HG03457 (cell line): ENCODE measurements around the gene PCDHGA9.
"Not testable (repeated sequence)": the region's sequence is repeated elsewhere in the genome, so short reads cannot be mapped to it uniquely, and the experiment has no call there.

Experiments used
- ATAC-seq: cut with Tn5 transposase; IDR thresholded peaks from one replicate; pipeline ENCODE4 v1.9.1; 2021; ENCODE audit warnings: moderate number of reproducible peaks; ENCODE audit not compliant: unreplicated experiment

The PCDHGA9 gene

DNA sequence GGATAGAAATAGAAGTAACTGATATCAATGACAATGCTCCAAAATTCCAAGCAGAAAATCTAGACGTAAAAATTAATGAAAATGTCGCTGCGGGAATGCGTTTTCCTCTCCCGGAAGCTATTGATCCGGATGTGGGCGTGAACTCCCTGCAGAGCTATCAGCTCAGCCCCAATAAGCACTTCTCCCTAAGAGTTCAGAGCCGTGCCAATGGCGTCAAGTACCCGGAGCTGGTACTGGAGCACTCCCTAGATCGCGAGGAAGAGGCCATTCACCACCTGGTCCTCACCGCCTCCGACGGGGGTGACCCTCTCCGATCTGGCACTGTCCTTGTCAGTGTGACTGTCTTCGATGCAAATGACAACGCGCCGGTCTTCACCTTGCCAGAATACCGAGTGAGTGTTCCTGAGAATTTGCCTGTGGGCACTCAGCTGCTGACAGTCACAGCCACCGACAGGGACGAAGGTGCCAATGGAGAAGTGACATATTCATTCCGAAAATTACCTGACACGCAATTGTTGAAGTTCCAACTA lies 11.0 kb downstream of the PCDHGA9 start:
- ATAC-seq: no peak

DNA sequence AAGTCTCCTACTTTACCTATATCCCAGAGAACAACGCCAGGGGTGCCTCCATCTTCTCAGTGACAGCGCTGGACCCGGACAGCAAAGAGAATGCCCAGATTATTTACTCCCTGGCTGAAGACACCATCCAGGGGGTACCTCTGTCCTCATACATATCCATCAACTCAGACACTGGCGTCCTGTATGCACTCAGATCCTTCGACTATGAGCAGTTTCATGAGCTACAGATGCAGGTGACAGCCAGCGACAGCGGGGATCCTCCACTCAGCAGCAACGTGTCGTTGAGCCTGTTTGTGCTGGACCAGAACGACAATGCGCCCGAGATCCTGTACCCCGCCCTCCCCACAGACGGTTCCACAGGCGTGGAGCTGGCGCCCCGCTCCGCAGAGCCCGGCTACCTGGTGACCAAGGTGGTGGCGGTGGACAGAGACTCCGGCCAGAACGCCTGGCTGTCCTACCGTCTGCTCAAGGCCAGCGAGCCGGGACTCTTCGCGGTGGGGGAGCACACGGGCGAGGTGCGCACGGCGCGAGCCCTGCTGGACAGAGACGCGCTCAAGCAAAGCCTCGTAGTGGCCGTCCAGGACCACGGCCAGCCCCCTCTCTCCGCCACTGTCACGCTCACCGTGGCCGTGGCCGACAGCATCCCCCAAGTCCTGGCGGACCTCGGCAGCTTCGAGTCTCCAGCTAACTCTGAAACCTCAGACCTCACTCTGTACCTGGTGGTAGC lies 12.1 kb downstream of the PCDHGA9 start:
- not testable (repeated sequence) for ATAC-seq

DNA sequence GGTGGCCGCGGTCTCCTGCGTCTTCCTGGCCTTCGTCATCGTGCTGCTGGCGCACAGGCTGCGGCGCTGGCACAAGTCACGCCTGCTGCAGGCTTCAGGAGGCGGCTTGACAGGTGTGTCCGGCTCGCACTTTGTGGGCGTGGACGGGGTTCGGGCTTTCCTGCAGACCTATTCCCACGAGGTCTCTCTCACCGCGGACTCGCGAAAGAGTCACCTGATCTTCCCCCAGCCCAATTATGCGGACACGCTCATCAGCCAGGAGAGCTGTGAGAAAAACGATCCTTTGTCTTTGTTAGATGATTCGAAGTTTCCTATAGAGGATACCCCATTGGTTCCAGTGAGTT lies 12.7 kb downstream of the PCDHGA9 start:
- not testable (repeated sequence) for ATAC-seq

DNA sequence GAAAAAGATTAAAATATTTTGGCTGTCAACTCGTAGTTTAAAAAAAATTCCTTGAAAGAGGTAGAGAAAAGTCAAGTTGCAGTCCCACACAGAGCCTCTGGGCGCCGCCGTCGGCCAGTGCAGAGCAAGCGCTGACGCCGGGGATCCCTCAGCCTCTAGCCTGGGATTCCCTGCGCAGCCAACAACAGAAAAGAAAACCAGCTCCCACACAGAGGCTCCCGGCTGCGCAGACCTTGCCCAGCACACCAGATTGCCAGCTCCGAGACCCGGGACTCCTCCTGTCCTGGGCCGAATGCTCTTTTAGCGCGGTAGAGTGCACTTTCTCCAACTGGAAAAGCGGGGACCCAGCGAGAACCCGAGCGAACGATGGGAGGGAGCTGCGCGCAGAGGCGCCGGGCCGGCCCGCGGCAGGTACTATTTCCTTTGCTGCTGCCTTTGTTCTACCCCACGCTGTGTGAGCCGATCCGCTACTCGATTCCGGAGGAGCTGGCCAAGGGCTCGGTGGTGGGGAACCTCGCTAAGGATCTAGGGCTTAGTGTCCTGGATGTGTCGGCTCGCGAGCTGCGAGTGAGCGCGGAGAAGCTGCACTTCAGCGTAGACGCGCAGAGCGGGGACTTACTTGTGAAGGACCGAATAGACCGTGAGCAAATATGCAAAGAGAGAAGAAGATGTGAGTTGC lies 15.1 kb downstream of the PCDHGA9 start, which contains the start of gene PCDHGB7:
Gene PCDHGB7, plus strand, starts transcription at position 184 of the 679 bp plus-strand sequence. Its CDS starts 183 bp downstream, at position 367.
- ATAC-seq: peak; percentile 45

DNA sequence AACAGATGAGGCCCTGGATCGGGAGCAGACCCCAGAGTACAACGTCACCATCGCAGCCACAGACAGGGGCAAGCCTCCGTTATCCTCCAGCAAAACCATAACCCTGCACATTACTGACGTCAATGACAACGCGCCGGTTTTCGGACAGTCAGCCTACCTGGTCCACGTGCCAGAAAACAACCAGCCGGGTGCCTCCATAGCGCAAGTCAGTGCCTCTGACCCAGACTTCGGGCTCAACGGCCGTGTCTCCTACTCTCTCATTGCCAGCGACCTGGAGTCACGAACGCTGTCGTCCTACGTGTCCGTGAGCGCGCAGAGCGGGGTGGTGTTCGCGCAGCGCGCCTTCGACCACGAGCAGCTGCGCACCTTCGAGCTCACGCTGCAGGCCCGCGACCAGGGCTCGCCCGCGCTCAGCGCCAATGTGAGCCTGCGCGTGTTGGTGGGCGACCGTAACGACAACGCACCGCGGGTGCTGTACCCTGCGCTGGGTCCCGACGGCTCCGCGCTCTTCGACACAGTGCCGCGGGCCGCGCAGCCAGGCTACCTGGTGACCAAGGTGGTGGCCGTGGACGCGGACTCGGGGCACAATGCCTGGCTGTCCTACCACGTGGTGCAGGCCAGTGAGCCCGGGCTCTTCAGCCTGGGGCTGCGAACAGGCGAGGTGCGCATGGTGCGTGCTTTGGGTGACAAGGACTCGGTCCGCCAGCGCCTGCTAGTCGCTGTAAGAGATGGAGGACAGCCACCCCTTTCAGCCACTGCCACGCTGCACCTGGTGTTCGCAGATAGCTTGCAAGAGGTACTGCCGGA lies 16.7 kb downstream of the PCDHGA9 start:
- ATAC-seq: no peak

DNA sequence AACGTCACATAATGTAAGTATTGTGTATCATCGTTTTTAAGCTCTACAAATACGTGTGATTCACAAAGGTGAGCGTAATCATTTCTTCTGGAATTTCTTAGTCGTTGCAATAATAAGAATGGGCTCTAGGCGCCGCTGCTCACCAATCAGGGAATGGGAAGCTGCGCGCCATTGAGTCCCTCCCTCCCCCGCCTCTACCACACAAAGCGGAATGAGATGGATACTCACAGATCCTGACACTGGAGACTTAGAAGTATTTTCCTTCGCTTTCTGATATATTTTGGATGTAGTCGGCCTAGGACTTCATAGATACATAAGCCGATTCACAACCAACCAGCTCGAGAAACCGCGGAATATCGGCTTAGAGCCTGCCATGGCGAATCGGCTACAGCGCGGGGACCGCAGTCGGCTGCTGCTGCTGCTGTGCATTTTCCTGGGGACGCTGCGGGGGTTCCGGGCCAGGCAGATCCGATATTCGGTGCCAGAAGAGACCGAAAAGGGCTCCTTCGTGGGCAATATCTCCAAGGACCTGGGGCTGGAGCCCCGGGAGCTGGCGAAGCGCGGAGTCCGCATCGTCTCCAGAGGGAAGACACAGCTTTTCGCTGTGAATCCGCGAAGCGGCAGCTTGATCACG lies 18.4 kb downstream of the PCDHGA9 start, which contains the start of gene PCDHGA11:
Gene PCDHGA11, plus strand, starts transcription at position 197 of the 634 bp plus-strand sequence. Its CDS starts 177 bp downstream, at position 374.
- no peak for ATAC-seq

DNA sequence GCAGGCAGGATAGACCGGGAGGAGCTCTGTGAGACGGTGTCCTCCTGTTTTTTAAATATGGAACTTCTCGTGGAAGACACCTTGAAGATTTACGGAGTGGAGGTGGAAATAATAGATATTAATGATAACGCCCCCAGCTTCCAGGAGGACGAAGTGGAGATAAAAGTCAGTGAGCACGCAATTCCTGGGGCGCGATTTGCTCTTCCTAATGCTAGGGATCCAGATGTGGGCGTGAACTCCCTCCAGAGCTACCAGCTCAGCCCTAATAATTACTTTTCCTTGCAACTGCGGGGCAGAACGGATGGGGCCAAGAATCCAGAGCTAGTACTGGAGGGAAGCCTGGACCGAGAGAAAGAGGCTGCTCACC lies 18.9 kb downstream of the PCDHGA9 start:
- ATAC-seq: no peak

DNA sequence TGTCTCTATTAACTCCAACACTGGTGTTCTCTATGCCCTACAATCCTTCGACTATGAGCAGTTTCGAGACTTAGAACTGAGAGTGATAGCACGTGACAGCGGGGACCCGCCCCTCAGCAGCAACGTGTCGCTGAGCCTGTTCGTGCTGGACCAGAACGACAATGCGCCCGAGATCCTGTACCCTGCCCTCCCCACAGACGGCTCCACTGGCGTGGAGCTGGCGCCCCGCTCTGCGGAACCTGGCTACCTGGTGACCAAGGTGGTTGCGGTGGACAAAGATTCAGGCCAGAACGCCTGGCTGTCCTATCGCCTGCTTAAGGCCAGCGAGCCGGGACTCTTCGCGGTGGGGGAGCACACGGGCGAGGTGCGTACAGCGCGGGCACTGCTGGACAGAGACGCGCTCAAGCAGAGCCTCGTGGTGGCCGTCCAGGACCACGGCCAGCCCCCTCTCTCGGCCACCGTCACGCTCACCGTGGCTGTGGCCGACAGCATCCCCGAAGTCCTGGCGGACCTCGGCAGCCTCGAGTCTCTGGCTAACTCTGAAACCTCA lies 20.2 kb downstream of the PCDHGA9 start:
- no peak for ATAC-seq

DNA sequence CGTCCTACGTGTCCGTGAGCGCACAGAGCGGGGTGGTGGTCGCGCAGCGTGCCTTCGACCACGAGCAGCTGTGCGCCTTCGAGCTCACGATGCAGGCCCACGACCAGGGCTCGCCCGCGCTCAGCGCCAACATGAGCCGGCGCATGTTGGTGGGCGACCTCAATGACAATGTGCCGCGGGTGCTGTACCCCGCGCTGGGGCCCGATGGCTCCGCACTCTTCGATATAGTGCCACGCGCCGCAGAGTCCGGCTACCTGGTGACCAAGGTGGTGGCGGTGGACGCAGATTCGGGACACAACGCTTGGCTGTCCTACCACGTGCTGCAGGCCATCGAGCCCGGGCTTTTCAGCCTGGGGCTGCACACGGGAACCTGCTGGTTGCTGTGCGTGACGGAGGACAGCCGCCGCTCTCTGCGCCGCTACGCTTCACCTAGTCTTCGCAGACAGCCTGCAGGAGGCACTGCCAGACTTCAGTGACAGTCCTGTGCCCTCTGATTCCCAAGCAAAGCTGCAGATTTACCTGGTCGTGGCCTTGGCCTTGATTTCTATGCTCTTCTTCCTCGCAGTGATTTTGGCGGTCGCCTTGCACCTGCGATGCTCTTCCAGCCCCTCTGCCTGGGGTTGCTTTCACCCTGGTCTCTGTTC lies 25.3 kb downstream of the PCDHGA9 start:
- ATAC-seq: no peak

DNA sequence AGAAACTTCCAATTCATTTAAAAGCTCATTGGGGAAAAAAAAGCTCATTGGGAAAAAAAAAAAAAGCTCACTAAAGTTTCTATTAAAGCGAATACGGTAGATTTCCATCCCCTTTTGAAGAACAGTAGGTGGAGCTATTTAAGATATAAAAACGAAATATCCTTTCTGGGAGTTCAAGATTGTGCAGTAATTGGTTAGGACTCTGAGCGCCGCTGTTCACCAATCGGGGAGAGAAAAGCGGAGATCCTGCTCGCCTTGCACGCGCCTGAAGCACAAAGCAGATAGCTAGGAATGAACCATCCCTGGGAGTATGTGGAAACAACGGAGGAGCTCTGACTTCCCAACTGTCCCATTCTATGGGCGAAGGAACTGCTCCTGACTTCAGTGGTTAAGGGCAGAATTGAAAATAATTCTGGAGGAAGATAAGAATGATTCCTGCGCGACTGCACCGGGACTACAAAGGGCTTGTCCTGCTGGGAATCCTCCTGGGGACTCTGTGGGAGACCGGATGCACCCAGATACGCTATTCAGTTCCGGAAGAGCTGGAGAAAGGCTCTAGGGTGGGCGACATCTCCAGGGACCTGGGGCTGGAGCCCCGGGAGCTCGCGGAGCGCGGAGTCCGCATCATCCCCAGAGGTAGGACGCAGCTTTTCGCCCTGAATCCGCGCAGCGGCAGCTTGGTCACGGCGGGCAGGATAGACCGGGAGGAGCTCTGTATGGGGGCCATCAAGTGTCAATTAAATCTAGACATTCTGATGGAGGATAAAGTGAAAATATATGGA lies 27.9 kb downstream of the PCDHGA9 start, which contains the start of gene PCDHGA12:
Gene PCDHGA12, plus strand, starts transcription at position 176 of the 782 bp plus-strand sequence. Its CDS starts 253 bp downstream, at position 429.
- ATAC-seq: peak; percentile 94

DNA sequence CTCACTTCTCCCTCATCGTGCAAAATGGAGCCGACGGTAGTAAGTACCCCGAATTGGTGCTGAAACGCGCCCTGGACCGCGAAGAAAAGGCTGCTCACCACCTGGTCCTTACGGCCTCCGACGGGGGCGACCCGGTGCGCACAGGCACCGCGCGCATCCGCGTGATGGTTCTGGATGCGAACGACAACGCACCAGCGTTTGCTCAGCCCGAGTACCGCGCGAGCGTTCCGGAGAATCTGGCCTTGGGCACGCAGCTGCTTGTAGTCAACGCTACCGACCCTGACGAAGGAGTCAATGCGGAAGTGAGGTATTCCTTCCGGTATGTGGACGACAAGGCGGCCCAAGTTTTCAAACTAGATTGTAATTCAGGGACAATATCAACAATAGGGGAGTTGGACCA lies 28.7 kb downstream of the PCDHGA9 start:
- ATAC-seq: no peak

DNA sequence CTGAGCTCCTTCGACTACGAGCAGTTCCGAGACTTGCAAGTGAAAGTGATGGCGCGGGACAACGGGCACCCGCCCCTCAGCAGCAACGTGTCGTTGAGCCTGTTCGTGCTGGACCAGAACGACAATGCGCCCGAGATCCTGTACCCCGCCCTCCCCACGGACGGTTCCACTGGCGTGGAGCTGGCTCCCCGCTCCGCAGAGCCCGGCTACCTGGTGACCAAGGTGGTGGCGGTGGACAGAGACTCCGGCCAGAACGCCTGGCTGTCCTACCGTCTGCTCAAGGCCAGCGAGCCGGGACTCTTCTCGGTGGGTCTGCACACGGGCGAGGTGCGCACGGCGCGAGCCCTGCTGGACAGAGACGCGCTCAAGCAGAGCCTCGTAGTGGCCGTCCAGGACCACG lies 29.7 kb downstream of the PCDHGA9 start:
- ATAC-seq: not testable (repeated sequence)

DNA sequence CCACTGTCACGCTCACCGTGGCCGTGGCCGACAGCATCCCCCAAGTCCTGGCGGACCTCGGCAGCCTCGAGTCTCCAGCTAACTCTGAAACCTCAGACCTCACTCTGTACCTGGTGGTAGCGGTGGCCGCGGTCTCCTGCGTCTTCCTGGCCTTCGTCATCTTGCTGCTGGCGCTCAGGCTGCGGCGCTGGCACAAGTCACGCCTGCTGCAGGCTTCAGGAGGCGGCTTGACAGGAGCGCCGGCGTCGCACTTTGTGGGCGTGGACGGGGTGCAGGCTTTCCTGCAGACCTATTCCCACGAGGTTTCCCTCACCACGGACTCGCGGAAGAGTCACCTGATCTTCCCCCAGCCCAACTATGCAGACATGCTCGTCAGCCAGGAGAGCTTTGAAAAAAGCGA lies 30.1 kb downstream of the PCDHGA9 start:
- ATAC-seq: not testable (repeated sequence)

DNA sequence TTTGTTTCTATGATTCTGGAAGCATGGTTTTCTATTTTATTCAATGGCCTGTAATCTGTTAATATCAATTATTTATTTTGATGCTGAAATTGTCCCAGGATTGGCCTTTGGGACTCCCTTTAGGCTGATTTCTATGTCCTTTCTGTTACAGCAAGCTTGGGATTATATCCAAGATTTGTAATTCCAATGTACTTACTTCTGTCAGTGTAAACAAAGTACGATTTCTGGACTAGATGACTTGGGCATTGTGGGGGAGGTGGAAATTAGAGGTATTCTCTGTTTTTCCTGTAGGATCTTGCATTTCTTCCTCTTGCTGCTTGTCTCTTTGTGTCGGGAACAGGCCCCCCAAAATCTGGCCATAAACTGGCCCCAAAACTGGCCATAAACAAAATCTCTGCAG lies 31.4 kb downstream of the PCDHGA9 start:
- no peak for ATAC-seq

DNA sequence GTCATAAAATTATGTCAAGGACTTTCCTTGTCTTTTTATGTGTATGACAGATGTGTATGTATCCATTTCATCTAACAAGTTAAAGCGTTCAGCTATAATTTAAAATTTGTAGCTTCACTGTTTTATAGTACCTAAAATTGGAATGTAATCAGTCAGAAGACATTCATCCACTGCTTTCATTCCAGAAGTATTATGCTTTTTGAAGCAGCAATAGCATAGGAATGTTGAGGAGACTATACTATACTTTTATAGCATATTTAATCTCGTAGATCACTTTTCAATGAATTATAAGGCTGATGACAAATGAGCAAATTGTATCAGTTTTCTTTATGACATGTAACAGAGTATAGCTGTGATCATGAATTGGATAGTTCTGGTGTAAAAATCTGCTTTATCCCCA lies 34.6 kb downstream of the PCDHGA9 start:
- no peak for ATAC-seq

DNA sequence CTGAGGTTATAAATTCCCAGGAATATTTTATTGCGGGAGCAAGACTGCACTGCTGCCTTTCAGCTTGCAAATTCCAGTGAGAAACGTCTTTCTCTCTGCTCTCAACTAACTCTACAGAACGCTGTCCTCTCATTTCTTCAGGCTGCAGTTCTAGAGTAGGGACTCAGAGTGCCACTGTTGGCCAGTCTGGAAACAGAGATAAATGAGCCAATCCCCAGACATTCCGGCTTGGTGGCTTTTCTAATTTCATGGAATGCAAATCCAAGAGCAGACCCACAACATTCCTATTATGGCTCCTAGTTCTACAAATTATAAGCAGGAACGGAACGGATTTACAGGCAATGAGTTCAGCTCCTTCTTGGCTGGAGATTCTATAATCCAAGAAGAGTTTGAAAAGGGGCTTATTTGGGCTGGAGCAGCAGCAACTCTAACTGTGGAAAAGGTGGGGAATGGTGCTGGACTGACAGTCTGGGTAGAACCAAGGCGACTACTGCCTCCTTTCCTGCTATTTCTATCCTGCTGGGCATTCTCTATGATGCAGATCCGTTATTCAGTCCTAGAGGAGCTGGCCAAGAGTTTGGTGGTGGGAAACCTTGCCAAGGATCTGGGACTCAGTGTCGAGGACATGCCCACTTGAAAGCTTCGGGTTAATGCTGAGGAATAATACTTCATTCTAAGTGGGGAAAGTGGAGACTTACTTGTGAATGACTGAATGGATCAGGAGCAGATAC lies 37.0 kb downstream of the PCDHGA9 start:
- ATAC-seq: no peak

DNA sequence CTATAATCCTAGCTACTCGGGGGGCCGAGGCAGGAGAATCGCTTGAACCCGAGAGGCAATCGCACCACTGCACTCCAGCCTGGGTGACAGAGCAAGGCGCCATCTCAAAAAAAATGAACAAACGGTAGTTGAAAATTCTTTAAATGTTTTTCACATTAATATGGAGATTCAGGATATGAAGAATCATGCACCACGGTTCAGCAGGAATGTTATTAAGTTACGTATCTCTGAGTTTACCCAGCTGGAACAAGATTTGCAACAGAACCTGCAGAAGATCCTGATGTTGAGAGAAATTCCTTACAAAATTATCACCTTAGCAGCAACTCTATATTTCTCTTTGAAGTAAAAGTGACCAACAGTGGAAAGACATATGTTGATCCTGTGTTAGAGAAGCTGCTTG lies 37.8 kb downstream of the PCDHGA9 start:
- no peak for ATAC-seq

DNA sequence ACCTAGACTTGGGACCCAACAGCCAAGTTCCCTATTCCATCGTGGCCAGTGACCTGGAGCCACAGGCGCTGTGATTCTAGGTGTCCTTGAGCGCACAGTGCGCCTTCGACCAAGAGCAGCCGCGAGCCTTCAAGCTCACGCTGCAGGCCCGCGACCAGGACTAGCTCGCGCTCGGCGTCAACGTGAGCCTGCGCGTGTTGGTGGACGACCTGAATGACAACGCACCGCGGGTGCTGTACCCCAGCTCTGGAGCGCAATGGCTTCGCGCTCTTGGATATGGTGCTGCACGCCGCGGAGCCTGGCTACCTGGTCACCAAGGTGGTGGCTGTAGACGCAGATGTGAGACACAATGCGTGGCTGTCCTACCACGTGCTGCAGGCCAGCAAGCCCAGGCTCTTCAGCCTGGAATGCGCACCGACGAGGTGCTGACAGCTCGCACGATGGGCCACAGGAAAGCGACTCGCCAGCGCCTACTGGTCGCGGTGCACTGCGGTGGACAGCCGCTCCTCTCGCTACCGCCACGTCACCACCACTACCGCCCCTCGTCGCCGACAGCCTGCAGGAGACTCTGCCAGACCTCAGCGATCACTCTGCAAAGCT lies 39.1 kb downstream of the PCDHGA9 start:
- no peak for ATAC-seq
